Measurements from ENCODE around the gene DLG4. TPM values are rescaled to one million over a fixed set of nuclear protein-coding genes. Genes with fewer than 3 reads are reported as not detected.
A peak's percentile ranks its signal among the peaks of the same experiment; 100 is the strongest.

The DLG4 gene
- total RNA-seq, 1 experiment from 2014 or later, result 2.0 TPM

- intact Hi-C loops (cut with micrococcal nuclease; ENCODE audit: unreplicated experiment), result no loop called here
- H3K27me3 Mint-ChIP-seq (ENCODE audit: unreplicated experiment), result no peaks in the 10 kb centered on the region
- no peak within 1 kb of the TSS for H3K4me3 Mint-ChIP-seq (ENCODE audit: low read depth, unreplicated experiment)
- DNase-seq, result no peak
- H3K27ac Mint-ChIP-seq (ENCODE audit: unreplicated experiment), result no peak within 1 kb of the TSS
- no peaks in the 10 kb centered on the region for H3K9me3 Mint-ChIP-seq (ENCODE audit: low read depth, unreplicated experiment)
- BruUV-seq (replicated peaks), result no TSS peak
- CTCF ChIA-PET, result interaction anchor here (0.5 to 1.1 kb wide), 2 partner anchors 17 to 19 kb away, joined by 3 to 4 read pairs; no protein-coding TSS in a partner anchor
- peaks cover 10% of the 10 kb centered on the region for H3K4me1 Mint-ChIP-seq (ENCODE audit: low read depth, unreplicated experiment)
- peaks cover 7% of the 10 kb centered on the region for H3K36me3 Mint-ChIP-seq (ENCODE audit: insufficient read depth, unreplicated experiment)
- no peak for TF ChIP-seq CTCF (IDR thresholded peaks at IDR 0.05; ENCODE audit: unreplicated experiment)
Observed at GRCh38 chr17:7179317-7180254, 40.0 kb downstream of the DLG4 start, which contains the start of gene ASGR1. ASGR1 (minus strand) TSS chr17:7179370; CDS start chr17:7178563, 807 bp downstream.

GRCh38 chr17:7178973-7179316, 40.7 kb downstream of the DLG4 start:
- CTCF ChIA-PET, result interaction anchor here (1.1 to 2.6 kb wide), 2 partner anchors 17 to 133 kb away, joined by 4 to 20 read pairs; no protein-coding TSS in a partner anchor
- TF ChIP-seq CTCF (IDR thresholded peaks at IDR 0.05; ENCODE audit: unreplicated experiment), result no peak
- Mint-ChIP-seq H3K36me3 (ENCODE audit: insufficient read depth, unreplicated experiment) (peaks cover 7% of the 10 kb centered on the region), H3K27me3 (ENCODE audit: unreplicated experiment) (no peaks in the 10 kb centered on the region), H3K4me1 (ENCODE audit: low read depth, unreplicated experiment) (peaks cover 6% of the 10 kb centered on the region), H3K27ac (ENCODE audit: unreplicated experiment) (no peak overlapping the region), H3K9me3 (ENCODE audit: low read depth, unreplicated experiment) (no peaks in the 10 kb centered on the region), H3K4me3 (ENCODE audit: low read depth, unreplicated experiment) (no peak overlapping the region)
- no TSS peak for BruUV-seq (replicated peaks)
- intact Hi-C loops (cut with micrococcal nuclease; ENCODE audit: unreplicated experiment), result no loop called here
- no peak for DNase-seq

- DNase-seq, result peak; percentile 12
- Mint-ChIP-seq H3K27ac (ENCODE audit: unreplicated experiment) (no peak overlapping the region), H3K4me3 (ENCODE audit: low read depth, unreplicated experiment) (no peak overlapping the region), H3K9me3 (ENCODE audit: low read depth, unreplicated experiment) (no peaks in the 10 kb centered on the region), H3K4me1 (ENCODE audit: low read depth, unreplicated experiment) (no peaks in the 10 kb centered on the region), H3K36me3 (ENCODE audit: insufficient read depth, unreplicated experiment) (peaks cover 7% of the 10 kb centered on the region), H3K27me3 (ENCODE audit: unreplicated experiment) (no peaks in the 10 kb centered on the region)
- CTCF ChIA-PET, result interaction anchor here (1.0 to 2.6 kb wide), 3 partner anchors 13 to 132 kb away, joined by 3 to 20 read pairs (median 6); no protein-coding TSS in a partner anchor
- TF ChIP-seq CTCF (IDR thresholded peaks at IDR 0.05; ENCODE audit: unreplicated experiment), result no peak
- BruUV-seq (replicated peaks), result no TSS peak
- intact Hi-C loops (cut with micrococcal nuclease; ENCODE audit: unreplicated experiment), result no loop called here
Observed at GRCh38 chr17:7177954-7178477, 41.6 kb downstream of the DLG4 start.

GRCh38 chr17:7177191-7177953, 42.3 kb downstream of the DLG4 start:
- TF ChIP-seq CTCF (IDR thresholded peaks at IDR 0.05; ENCODE audit: unreplicated experiment), result peak; percentile 65
- DNase-seq, result peak; percentile 62
- intact Hi-C loops (cut with micrococcal nuclease; ENCODE audit: unreplicated experiment), result no loop called here
- H3K36me3 Mint-ChIP-seq (ENCODE audit: insufficient read depth, unreplicated experiment), result peaks cover 7% of the 10 kb centered on the region
- no peak overlapping the region for H3K4me3 Mint-ChIP-seq (ENCODE audit: low read depth, unreplicated experiment)
- no peaks in the 10 kb centered on the region for H3K27me3 Mint-ChIP-seq (ENCODE audit: unreplicated experiment)
- H3K27ac Mint-ChIP-seq (ENCODE audit: unreplicated experiment), result no peak overlapping the region
- no peaks in the 10 kb centered on the region for H3K4me1 Mint-ChIP-seq (ENCODE audit: low read depth, unreplicated experiment)
- no TSS peak for BruUV-seq (replicated peaks)
- CTCF ChIA-PET, result interaction anchor here (1.0 to 2.6 kb wide), 4 partner anchors 13 to 266 kb away, joined by 3 to 20 read pairs (median 5); no protein-coding TSS in a partner anchor
- no peaks in the 10 kb centered on the region for H3K9me3 Mint-ChIP-seq (ENCODE audit: low read depth, unreplicated experiment)

Data from Calu3 (cell line).